GM19452 (cell line): ENCODE measurements around the gene SMOC2.
"Not testable (repeated sequence)": the region's sequence is repeated elsewhere in the genome, so short reads cannot be mapped to it uniquely, and the experiment has no call there.

Experiments
- ATAC-seq: cut with Tn5 transposase; IDR thresholded peaks from one replicate; pipeline ENCODE4 v1.9.1; 2021; ENCODE audit not compliant: unreplicated experiment

Gene SMOC2

DNA sequence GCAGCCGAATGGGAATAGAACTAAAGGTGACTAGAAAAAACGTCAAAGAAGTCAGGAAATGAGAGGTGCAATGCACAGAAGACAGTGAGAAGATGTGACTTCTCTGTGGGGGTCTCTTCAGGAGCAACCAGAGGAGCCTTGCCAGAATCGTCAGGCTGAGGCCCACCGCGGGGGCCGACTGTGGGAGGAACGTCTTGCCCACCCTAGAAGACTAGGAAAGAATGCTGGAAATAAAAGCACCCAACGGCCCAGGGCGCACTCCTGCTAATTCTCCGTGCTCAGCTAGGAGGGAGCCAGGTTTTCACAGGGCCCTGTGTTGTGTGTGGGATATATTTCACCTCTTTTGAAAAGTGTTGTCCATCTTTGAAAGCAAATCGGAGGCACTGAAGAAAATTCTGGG is 129.2 kb downstream of the SMOC2 start:
- ATAC-seq = no peak

DNA sequence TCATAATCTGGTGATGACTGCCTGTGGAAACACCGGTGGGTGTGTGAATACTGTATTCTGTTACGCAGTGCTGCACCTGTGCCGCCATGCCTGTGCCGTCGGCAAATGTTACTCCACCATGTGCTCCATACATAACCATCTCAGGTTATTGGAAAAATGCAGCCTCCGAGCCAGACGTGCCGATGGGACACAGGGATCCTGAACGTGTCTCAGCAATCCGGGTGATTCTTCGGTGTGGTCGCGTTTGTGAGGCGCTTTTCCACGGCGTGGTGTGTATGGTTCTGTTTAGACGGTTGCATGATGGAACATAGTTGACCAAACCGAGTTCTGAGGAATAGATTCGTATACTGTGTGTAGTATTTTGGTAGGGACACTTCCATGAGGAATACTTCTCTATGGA is 130.3 kb downstream of the SMOC2 start:
- ATAC-seq = no peak

DNA sequence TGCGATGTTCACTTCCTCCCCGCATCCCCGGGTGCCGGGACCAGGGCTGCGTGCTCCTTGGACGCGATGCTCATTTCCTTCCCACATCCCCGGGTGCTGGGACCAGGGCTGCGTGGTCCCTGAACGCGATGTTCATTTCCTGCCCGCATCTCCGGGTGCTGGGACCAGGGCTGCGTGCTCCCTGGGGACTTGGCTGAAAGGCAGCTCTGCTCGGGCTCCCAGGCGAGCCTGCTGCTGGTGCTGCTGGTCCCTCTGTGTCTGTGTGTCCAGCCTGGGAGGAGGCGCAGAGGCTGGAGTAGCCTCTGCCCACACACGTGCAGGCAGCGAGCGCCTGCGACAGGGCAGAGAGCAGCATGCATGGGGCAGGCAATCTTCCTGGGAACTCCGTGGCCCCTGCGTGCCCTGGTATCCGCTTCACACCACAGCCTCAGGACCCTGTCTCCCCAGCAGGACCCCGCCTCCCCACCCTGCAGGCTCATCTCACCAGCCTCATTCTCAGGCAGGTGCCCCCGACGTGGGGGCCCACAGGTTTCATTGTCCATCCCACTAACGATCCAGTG is 132.4 kb downstream of the SMOC2 start:
- ATAC-seq = not testable (repeated sequence)

DNA sequence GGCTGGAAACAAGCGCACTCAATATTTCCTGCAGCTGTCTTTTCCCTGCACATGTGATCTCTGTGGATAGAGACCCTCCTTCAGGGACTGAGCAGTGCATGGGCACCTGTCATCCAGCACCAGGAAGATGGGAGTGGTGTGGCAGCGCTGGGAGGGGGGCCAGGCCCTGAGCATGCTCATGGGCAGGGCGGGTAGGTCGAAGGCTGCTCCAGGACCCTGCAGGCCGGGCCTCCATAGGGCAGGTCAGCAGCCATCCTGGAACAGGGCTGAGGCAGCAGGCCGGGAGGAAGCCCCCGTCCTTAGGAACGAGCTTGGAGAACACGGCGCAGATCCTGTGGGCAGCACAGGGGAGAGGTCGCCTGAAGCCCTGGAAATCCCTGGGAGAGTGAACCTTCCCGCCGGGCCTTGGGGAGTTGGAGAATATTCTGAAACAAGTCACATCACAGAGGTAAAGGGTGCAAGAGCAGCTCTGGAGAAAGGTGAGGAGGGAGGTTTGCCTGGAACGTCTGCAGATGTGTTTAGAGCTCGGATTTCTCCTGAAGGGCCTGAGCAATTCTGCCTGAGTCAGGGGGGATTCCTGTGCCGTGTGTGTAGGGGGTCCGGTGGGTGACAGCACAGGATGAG is 133.2 kb downstream of the SMOC2 start:
- ATAC-seq = no peak

DNA sequence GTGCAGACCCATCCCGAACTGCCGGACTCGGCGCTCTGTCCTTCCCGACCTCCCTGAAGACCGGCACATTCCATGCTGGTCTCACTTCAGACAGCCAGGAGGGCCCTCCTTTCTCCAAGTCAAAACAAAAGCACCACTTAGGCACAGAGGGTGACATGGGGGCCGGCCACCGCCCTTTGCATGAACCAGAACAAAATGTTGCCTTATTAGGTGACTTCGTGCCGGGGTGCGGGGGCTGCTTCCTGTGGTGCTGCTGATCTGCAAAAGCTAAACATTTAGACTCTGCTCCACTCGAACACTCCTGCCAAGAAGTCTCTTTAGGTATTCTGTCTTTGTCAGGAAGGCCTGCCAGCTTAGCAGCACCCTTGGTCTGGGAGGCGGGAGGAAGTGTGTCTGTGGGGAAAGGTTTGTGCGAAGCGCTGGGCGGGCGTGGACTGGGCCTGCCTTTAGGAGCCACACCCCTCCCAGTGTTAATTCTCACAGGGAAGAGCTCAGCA is 133.8 kb downstream of the SMOC2 start:
- ATAC-seq = no peak

DNA sequence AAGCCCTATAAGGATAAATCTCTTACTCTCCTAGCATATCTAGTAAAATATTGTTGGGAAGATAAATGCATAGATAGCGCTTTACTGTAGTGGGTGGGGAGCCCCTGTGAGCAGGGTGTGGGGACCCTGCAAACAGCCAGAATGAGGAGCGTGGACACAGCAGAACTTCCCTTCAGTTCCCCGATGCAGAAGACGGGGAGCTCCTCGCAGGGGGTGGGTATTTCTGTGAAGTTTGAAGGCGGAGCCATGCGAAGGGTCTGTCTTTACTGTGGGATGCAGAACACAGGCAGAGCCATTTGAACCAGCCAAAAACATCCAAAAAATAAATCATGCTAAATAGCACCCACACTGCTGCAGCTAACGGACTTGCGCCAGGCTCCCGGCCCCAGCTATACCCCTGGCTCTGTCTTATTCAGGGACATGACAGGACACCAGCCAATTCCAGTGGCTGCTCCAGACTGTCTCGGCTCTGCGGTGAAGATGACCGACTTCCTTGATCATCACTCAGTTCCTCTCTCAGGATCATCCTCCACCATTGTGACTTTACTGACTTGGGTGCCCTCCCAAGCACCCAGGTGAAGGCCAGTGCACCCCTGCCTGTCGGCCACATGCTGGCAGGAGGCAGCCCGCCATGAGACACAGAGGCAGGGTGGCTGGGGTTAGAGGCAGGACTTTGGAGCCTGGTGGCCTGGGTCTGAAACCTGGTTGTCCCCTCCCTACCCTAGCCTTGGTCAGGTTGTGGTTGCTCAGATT is 134.5 kb downstream of the SMOC2 start:
- ATAC-seq = no peak

DNA sequence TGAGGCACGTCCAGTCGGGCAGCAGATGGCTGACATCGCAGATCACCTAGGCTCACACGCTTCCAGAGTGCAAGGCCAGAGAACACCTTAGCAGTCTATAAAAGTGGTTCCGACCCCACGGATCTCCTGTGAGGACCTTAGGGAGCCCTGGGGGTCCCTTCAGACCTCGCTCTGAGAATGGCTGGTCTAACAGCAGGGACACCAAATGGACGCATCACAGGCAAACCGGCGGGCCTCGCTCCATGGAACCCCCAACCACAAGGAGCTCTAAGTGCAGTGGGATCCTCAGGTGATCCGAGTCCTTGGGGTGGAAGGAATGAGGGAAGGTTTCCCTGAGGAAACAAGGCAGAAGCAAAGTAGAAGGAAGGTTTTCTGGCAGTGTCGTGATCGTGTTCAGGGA is 135.4 kb downstream of the SMOC2 start:
- ATAC-seq = no peak

DNA sequence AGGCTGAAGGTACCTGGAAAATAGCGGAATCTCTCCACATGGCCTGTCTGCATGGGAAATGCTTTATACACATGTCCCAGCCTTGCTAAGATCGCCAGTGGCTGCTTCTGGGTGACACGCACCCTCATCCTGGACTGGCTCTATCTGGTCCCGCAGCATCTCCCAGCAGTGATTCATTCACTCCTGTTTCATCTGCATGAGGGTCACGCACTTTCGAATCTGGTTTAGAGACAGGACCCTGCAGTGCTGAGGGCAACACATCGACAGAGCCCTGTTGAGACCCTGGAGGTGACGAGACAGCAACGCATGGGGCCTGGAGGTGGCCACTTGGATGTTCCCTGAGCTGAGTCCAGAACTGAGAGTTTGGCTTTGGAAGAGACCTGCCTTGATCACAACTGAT is 136.5 kb downstream of the SMOC2 start:
- ATAC-seq = no peak

DNA sequence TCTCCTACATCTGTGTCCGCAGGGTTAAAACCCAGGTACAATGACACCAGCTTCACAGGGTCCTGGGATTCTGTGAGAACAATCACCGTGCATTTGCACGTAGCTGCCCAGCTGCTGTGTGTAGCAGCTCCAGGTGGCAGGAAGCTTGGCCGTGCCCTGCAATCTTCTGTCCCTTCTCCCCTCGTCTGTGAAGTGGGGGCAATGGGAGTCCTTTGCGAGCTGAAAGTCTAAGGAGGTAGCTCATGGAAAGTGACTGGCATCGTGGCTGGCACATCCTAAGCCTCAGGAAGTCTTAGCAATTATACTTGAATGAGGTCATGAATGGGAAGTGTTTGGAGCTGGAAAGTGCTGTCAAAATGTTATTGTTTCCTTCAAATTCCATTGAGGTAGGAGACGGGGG is 137.1 kb downstream of the SMOC2 start:
- no peak for ATAC-seq

DNA sequence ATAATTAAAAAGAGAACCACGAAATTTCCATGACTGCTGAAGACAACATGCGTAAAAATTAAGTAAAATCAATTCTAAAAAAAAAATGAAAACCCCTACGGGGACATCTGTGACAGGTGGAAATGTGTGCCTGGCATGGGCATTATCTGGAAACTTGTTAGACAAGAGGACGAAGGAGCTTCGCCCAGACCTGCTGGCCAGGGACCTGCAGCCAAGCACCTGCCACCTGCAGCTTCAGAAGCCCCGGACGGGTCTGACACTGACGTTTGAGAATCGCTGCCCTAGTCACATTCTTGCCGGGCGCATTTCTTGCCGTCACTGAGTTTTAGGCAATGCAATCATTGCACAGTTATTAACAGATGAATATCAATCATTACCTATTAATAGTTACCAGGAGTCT is 140.3 kb downstream of the SMOC2 start:
- ATAC-seq = no peak

DNA sequence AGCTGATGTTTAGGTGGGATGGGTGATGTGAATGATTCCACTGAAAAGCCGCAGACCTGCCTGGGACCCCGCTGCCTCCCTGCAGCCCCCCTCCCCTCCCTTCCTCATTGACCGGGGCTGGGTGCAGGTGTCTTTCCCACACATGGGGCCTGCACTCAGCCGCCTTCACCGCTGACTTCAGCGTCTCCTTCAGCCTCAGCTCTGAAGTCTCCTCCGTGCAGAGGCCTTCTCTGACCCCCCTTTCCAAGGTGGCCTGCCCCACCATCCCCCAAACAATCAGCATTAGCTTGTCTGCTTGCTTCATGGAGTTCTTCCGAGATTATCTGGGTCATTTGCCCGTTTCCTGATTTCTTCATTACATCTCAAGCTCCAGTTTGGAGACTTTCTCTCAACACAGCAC is 140.7 kb downstream of the SMOC2 start:
- no peak for ATAC-seq

DNA sequence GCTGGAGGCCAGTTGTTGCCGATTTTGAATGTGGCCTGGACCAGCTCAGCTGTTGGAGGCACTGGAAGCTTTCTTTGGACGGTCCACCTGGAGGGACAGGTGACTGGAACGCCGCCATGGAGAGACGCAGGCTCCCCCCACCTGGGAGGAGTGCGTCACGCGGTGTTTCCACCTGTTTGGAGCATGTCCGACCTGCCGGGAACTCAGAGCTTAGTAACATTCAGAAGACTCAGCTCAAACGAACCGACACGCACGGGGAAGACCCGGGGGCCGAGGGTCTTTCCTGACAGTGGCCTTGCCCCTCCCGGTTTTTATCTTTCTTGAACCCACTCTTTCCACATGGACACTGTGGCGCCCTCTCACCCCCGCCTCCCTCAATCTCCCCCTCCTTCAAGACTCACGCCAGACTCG is 141.6 kb downstream of the SMOC2 start:
- no peak for ATAC-seq

DNA sequence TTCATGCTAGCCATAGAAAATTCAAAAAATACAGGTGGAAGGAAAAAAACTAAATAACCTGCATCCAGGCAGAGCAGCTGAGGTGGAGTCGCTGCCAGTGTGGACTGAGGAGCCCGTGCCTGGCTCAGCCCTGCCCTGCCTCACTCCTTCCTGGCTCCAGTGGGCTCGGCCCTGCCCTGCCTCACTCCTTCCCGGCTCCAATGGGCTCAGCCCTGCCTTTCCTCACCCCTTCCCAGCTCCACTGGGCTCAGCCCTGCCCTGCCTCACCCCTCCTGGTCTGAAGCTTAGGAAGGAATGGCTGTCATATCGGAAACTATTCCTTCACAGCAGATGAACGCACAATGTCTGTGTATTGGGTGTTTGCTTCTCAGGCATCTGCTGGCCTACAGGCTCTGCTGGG is 142.1 kb downstream of the SMOC2 start:
- no peak for ATAC-seq

DNA sequence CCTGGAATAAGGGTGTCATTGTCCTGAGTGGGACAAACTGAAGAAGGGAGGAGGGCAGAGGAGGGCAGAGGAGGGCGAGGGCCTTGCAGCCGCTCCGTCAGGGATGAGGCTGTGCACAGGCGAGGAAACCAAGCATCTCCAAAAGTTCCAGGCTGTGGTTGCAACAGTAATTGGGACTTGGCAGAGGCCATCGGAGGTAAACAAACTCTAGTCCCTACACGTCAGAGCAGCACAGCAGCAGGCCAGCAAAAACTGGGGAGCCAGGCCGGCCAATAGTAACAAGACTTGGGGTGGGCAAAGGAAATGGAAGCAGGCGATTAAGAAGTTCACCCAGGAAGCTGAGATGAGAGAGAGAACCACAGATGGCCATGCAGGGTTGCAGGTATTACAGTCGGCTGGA is 142.8 kb downstream of the SMOC2 start:
- ATAC-seq = no peak

DNA sequence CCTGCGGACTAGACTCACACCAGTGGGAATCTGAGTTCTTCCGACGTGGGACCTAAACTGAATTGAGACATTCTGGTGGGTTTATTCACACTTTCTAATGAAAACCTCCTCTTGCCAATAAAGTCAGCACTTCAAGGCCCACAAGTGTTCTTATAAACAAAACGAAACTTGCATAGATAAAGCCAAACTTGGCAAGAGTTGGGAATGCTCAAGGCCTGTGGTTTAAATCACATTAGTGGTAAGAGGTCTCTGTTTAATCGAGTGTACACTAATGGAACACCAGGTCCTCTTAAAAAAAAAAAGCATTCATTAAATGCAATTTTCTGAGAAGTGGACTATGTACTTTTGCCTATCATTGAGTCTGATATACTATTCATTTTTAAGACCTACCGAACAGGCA is 143.3 kb downstream of the SMOC2 start:
- no peak for ATAC-seq

DNA sequence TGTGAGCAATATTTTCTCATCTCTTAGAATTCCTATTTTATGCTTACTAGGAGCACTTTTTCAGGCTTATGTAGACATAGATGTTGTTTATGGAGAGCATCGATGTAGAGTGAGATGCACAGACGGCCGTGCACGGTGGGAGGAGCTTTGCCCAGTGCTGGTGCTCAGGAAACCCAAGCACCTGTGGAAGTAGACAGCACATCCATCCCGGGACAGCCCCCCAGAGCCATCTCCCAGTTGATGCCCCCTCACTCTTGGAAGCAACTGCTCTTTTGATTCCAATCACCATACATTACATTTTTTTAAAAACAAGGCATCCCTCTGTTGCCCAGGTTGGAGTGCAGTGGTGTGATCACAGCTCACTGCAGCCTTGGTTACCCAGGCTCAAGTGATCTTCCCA is 143.7 kb downstream of the SMOC2 start:
- no peak for ATAC-seq

DNA sequence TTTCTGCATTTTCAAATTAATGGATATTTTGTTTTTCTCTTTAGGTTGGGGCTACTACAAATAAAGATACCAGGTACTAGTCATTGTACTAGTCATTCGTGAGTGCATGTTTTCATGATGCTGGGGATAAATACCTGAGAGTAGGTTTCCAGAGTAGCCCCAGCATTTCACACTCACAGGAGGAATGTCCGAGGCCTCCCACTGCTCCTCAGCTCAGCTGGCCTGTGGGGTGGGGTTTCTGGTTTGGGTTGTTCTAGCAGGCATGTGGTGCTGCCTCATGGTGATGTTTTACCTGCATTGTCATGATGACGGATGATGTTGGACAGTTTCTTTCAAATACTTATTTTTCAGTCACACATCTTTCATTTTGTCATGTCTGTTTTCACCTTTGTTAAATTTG is 144.5 kb downstream of the SMOC2 start:
- ATAC-seq = no peak

DNA sequence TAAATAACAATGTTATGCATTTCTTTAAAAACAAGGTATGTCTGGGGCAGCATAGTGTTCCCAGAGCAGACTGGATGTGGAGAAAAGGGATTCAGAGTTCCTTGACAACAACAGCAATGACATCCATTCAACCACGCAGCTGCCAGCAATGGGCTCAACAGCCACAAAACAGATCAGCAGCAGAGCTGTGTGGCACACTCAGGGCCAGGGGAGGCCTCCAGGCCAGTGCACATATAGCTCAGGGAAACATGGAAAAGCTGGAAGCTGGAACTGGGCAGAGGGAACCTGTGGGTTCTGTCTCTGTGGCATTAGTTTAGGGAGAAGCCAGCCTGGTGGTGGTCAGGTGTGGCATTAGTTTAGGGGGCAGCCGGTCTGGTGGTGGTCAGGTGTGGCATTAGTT is 148.3 kb downstream of the SMOC2 start:
- no peak for ATAC-seq

DNA sequence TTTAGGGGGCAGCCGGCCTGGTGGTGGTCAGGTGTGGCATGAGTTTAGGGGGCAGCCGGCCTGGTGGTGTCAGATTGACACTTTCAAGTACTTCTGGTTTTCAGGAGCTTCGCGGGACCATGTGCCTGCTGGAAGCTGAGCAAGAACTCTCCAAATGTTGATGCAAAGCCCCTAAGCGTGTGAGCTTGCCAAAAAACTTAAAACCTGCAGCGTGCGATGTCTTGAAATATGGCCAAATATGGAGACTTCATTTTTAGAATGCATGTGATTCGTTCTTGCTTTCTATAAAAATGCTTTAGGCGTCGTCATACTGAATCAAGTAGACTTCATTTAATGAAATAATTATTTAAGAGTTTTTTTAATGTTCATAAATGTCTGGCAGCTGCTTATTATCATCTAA is 149.4 kb downstream of the SMOC2 start:
- no peak for ATAC-seq

DNA sequence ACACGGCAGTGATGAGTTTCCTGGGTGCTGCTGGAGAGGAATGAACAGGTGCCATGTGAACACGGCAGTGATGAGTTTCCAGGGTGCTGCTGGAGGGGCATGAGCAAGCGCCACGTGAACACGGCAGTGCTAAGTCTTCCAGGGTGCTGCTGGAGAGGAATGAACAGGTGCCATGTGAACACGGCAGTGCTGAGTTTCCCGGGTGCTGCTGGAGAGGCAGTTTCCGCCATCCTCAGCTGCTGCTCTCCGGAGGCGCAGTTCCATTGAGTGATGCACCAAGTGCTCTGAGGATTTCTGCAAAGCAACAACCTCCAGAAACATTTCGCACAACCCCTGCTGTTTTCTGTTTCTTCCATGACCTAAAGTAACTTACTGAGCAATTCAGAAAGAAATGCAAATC is 155.4 kb downstream of the SMOC2 start:
- ATAC-seq = no peak

DNA sequence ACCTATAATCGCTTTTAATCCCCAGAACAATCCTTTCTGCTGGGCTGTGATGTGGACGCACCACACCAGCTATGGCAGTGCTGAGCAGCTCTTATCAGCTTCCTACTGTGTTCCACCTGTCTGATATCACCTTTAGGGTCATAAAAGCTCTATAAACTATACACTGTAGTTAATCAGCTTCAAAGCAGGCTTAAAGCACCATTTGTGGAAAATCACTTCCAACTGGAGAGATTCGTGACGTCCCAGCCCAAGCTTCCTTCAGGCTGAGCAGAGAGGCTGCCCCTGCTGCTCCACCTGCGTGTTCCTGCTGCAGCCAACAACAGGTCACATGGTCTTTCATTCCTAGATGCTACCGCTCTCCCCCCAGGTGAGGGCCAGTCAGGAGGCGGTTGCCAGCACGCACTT is 156.5 kb downstream of the SMOC2 start:
- no peak for ATAC-seq
